IPS-11a (cell line): ENCODE results near the gene ADGRG6.

Experiments
- H3K4me3 ChIP-seq: one replicate; pipeline ENCODE4 v1.5.1; 2013; ENCODE audit warnings: low read depth, low read length, control low read depth

The ADGRG6 gene

GRCh38 chr6:142374091-142374770 lies 72.4 kb downstream of the ADGRG6 start:
- no peak overlapping the region for H3K4me3 ChIP-seq

- H3K4me3 ChIP-seq = no peak overlapping the region
These were observed 73.3 kb downstream of the ADGRG6 start for GRCh38 chr6:142374965-142375733.

GRCh38 chr6:142376115-142376514 lies 74.3 kb downstream of the ADGRG6 start:
- H3K4me3 ChIP-seq = no peak overlapping the region

- no peak overlapping the region for H3K4me3 ChIP-seq
These were observed 75.1 kb downstream of the ADGRG6 start for GRCh38 chr6:142376800-142377496.

DNA sequence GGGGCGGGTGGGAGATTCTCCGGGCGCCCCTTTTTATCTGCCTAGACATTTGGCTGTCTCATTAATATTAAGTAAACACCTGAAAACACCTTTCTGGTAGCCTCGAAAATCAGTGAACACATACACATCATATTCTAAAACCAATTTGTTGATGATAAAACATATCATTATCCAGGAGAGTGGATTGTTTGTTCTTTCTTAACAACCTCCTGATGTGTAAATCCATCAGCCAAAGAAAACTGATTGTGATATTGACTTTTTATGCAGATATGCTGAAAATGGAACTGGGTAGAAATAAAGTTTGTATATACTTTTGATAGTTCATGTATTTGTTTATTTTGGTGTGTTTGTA lies 75.7 kb downstream of the ADGRG6 start:
- no peak overlapping the region for H3K4me3 ChIP-seq

- H3K4me3 ChIP-seq = no peak overlapping the region
These were observed 76.5 kb downstream of the ADGRG6 start for GRCh38 chr6:142378138-142378875.

DNA sequence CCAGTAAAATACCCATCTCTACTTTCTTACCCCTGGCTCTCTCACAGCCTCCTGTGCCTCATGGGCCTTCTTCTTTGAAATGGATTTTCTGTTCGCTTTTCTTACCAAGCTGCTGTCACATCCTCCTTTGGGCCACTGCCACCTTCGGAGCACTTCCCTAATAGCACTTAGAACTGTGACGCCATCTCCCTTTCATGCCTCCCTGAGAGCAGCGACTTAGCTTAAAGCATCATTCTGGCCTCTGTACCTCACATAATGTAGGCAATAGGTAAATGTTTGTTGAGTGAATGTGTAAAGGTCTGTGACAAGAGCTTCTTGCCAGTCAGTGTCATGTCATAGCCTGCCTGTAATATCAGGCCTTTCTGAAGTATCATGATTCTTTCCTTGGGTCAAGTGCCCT lies 78.8 kb downstream of the ADGRG6 start:
- H3K4me3 ChIP-seq = no peak overlapping the region

DNA sequence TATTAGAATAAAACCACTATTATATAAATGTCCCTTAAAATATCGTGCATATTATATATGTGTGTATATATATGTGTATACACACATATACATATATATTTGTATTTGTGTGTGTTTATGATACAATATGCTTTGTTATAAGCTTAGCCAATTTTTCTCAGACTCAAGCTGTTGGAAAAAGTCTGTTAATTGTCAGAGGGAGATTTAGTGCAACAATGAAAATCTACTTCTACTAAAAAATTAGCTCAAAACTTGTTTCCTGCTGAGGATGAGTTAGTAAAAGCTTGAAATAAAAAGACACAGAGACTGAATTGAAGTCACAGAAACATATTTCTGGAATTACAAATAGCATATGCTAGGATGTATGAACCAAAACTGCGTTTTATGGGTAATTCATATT lies 79.4 kb downstream of the ADGRG6 start:
- no peak overlapping the region for H3K4me3 ChIP-seq

DNA sequence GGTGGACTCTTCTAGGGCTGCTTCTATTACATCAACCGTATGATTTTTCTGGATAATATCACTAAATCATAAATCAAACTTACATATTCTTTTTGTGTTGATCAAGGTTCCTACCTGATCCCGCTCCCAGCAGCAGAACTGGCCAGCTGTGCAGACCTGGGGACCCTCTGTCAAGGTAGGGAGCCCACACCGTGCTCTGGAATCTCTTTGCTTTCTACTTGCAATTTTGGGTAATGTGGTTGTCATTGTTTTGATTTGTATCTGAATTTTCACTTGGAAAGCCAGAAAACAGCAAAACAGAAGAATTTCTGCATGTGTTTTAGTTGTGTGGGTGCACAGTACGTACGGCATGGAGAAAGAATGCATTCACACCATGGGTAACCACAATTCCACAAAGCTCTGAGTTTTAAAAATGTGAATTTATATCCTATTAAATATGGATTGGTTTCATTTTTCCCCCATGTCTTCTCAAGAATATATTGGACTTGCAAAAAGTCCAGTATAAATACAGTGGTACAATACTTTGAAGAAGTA lies 80.1 kb downstream of the ADGRG6 start:
- no peak overlapping the region for H3K4me3 ChIP-seq

DNA sequence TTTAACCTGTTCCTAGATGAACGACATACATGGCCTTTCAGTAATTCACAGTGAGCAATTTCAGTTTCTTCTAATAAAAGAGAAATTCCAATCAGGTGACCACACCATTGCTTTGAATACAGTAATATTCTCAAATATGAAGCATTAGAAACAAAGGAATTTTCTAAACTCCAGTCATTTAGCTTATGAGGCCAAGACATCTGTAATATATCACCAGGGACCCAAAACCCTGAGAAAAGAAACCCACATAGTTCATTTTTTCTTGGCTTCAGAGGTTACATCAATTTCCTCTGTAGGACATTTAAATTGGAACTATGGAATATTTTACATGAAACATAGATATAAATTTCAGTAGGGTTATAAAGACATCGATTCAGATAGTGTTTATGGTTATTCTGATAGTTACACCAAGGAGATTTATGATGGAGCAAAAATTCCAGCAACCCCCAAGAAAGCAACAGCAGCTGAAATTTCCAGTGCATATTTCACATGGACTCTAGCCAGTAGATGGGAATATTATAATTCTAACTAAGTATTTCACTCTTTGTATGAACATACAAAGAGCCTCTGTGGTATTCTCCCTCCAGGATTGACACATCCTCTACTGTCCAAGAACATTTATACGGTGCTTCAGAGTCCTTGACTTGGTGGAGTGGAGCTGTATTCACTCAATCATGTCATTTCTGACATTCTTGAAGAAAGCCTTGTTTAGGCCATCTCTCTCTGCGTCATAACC lies 82.9 kb downstream of the ADGRG6 start:
- no peak overlapping the region for H3K4me3 ChIP-seq

DNA sequence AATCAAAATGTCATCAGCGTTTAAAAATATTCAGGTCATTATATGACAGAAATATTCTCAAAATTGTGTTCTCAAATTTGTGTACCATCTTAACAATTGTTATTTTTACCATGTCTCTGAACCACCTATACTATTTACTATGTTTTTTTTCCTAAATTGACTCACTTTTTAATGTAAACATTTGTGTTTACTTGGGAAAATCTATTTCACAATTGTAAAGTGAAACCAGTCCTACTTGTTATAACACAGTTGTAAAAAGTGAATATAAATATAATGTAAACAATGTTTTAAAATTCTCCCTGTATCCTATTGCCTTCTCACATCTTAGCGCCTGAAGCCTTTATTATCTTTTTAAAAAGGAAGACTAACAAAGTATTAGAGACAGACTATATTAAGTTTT lies 83.5 kb downstream of the ADGRG6 start:
- H3K4me3 ChIP-seq = no peak overlapping the region

DNA sequence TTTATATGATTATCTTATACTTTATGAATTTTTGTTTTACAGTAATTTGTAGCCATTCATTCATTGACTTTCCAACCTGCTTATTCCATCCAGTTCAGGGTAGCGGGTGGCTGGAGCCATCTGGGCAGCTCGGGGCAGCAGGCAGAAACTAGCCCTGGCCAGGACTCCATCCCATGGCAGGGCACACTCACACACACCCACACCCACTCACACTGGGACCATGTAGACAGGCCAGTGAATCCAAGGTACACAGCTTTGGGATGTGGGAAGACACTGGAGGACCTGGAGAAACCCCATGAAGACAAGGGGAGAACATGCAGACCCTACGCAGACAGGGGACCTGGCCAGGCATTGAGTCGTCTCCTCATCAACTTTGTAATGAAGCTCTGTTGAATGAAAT lies 84.8 kb downstream of the ADGRG6 start:
- H3K4me3 ChIP-seq = no peak overlapping the region

DNA sequence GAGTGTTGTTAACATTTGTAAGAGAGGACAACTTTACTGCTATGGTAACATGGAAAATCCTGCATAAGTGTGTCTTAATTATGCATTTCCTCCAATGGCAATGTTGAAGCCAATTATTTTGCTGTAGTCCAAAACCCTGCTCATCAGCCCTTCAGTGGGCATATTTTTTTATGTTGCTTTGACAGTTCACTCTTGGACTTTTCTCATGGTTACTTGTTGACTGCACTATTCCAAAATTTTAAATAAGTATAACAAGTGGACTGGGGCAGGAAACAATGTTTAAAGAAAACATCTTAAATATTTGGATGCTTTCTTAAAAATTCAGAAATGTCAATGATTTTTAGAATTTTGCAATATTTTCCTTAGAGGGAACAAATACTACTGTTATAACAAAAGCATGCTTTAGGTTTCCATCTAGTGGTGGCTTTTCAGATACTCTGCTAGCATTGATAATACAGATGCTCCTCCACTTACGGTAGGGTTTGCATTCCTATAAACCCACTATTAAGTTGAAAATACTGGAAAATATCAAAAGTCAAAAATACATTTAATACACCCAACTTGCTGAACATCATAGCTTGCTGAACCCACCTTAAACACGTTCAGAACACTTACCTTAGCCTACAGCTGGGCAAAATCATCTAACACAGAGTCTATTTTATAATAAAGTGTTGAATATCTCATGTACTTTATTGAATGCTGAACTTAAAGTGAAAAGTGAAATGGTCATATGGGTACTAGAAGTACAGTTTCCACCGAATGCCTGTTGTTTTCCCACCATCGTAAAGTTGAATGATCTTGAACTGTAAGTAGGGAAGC lies 86.4 kb downstream of the ADGRG6 start:
- H3K4me3 ChIP-seq = no peak overlapping the region

- H3K4me3 ChIP-seq = no peak overlapping the region
These were observed 93.5 kb downstream of the ADGRG6 start for GRCh38 chr6:142395266-142395665.

GRCh38 chr6:142395768-142396231 lies 94.0 kb downstream of the ADGRG6 start:
- H3K4me3 ChIP-seq = no peak overlapping the region

DNA sequence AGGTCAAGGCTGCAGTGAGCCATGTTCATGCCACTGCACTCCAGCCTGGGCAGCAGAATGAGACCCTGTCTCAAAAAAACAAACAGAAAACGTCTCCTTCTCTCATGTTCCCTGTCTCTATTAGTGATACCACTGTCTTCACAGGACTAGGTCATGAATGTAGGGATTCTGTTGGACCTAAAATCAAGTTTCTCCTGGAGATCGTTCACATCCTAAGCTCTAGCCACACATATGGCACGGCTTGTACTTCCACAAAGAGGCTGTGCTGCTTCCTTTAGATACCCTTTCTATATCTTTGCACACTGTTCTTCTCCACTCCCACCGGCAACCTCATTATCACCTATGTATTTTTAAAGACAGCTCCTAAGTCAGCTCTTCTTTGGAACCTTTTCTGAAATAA lies 96.5 kb downstream of the ADGRG6 start:
- H3K4me3 ChIP-seq = no peak overlapping the region

DNA sequence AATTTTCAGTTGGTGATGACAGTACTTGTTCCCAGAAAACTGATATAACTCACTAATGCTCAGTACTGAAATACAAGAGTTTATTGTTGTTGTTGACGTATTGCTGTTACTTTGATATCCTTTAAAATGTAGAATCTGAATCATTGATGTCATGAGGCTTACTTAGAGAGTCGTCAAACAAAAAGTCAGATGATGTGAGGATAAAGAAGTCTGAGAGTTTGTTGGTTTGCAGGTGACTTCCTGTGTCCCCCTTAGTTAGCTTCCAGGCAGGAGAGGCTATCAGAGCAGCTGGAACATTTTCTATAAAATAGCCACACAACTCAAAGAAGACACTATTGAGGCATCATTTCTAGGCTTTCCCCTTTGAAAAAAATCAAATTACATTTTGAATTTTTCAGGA lies 97.9 kb downstream of the ADGRG6 start:
- H3K4me3 ChIP-seq = no peak overlapping the region

- no peak overlapping the region for H3K4me3 ChIP-seq
These were observed 98.7 kb downstream of the ADGRG6 start for GRCh38 chr6:142400495-142400894.

DNA sequence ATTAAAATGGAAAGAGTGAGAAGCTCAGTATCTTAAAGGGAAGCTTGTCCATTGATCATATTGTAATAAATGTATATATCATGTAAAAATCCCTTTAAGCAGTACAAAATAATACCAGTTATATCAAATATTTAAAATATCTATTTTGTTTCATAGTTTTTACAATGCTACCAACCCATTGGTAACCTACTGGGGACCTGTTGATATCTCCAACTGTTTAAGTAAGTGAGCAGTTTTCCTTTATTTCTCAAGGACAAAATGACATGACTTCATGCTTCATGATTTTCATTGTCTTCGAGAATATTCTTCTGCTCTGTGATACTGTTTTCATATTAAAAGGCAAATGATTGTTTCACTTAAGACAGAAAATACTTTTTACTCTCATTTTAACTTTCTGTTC lies 100.0 kb downstream of the ADGRG6 start:
- no peak overlapping the region for H3K4me3 ChIP-seq

- no peak overlapping the region for H3K4me3 ChIP-seq
These were observed 102.9 kb downstream of the ADGRG6 start for GRCh38 chr6:142404751-142405150.
